Neural progenitor cell (in vitro differentiated cells): ENCODE measurements around the gene CROCC2. TPM values are rescaled to one million over a fixed set of nuclear protein-coding genes. Genes with fewer than 3 reads are reported as not detected.

Experiments
- DNase-seq: peaks from one replicate; pipeline ENCODE4 v3.0.0-alpha.2; 2016; ENCODE audit warnings: low spot score
- H2AFZ ChIP-seq: fragments of 200-600 bp; sonication (generic); replicated peaks from 2 replicates; pipeline ENCODE4 v1.6.1; 2016; ENCODE audit warnings: antibody characterized with exemption
- H3F3A ChIP-seq: fragments of 200-600 bp; sonication (generic); 2 replicates; pipeline ENCODE4 v1.6.1; 2016; ENCODE audit warnings: antibody characterized with exemption, low read depth
- H3K27ac ChIP-seq: fragments of 200-600 bp; sonication (generic); 2 replicates; pipeline ENCODE4 v1.5.1; 2016; ENCODE audit warnings: mild to moderate bottlenecking
- H3K27me3 ChIP-seq: fragments of 200-600 bp; sonication (generic); 2 replicates; pipeline ENCODE4 v1.6.1; 2016; ENCODE audit warnings: mild to moderate bottlenecking, moderate library complexity
- H3K36me3 ChIP-seq: fragments of 200-600 bp; sonication (generic); 2 replicates; pipeline ENCODE4 v1.5.1; 2016
- H3K4me1 ChIP-seq: fragments of 200-600 bp; sonication (generic); 2 replicates; pipeline ENCODE4 v1.6.1; 2016; ENCODE audit warnings: mixed run types
- H3K4me2 ChIP-seq: fragments of 200-600 bp; sonication (generic); 2 replicates; pipeline ENCODE4 v1.6.1; 2016
- H3K4me3 ChIP-seq: fragments of 200-600 bp; sonication (generic); 2 replicates; pipeline ENCODE4 v1.5.1; 2016
- H3K79me2 ChIP-seq: fragments of 200-600 bp; sonication (generic); 2 replicates; pipeline ENCODE4 v1.6.1; 2016; ENCODE audit warnings: low read depth
- H3K9ac ChIP-seq: fragments of 200-600 bp; sonication (generic); 2 replicates; pipeline ENCODE4 v1.6.1; 2016
- H3K9me3 ChIP-seq: fragments of 200-600 bp; sonication (generic); 2 replicates; pipeline ENCODE4 v1.5.1; 2016; ENCODE audit warnings: low read depth
- H4K20me1 ChIP-seq: fragments of 200-600 bp; sonication (generic); 2 replicates; pipeline ENCODE4 v1.6.1; 2016; ENCODE audit warnings: low read depth
- H3K27ac Mint-ChIP-seq: 3 replicates; pipeline ENCODE4 v1.8.0; 2021; ENCODE audit warnings: mixed read lengths
- H3K27me3 Mint-ChIP-seq: 2 replicates; pipeline ENCODE4 v1.8.0; 2022; ENCODE audit warnings: low read depth, mild to moderate bottlenecking, inconsistent platforms, moderate library complexity, mixed read lengths; ENCODE audit not compliant: insufficient read depth
- H3K36me3 Mint-ChIP-seq: 3 replicates; pipeline ENCODE4 v1.8.0; 2021; ENCODE audit warnings: mixed read lengths
- H3K4me1 Mint-ChIP-seq: 3 replicates; pipeline ENCODE4 v1.8.0; 2021; ENCODE audit warnings: mixed read lengths
- H3K4me3 Mint-ChIP-seq: 3 replicates; pipeline ENCODE4 v1.8.0; 2021; ENCODE audit warnings: mild to moderate bottlenecking, moderate library complexity, mixed read lengths
- H3K9me3 Mint-ChIP-seq: 3 replicates; pipeline ENCODE4 v1.8.0; 2020; ENCODE audit warnings: mixed read lengths
- CTCF ChIP-seq: fragments of 200-600 bp; sonication (generic); IDR thresholded peaks from 2 replicates; pipeline ENCODE4 v1.5.1; 2017; ENCODE audit warnings: antibody characterized with exemption, mild to moderate bottlenecking
- EZH2 ChIP-seq: fragments of 200-600 bp; sonication (generic); IDR thresholded peaks from 2 replicates; pipeline ENCODE4 v1.6.1; 2017; ENCODE audit warnings: antibody characterized with exemption, mild to moderate bottlenecking, moderate library complexity
- EZH2phosphoT487 ChIP-seq: fragments of 200-600 bp; sonication (generic); IDR thresholded peaks from 2 replicates; pipeline ENCODE4 v1.6.1; 2017; ENCODE audit warnings: antibody characterized with exemption
- total RNA-seq: library from RNA; depleted of rRNA; stranded (reverse); fragments of >200 nt; gene quantifications from 2 replicates; pipeline ENCODE4 v1.2.3, GENCODE V29; 2015; ENCODE audit warnings: low replicate concordance

The CROCC2 gene
- total RNA-seq, 1 donor from 2014 or later: not detected

- no peaks in the 10 kb centered on the region for H3K9me3 ChIP-seq
- Mint-ChIP-seq H3K4me3 (no peak overlapping the region), H3K4me1 (peaks cover 9% of the 10 kb centered on the region), H3K36me3 (no peaks in the 10 kb centered on the region), H3K27me3 (peaks cover 11% of the 10 kb centered on the region), H3K9me3 (no peaks in the 10 kb centered on the region), H3K27ac (no peak overlapping the region)
- H3K79me2 ChIP-seq: no peaks in the 10 kb centered on the region
- no peaks in the 10 kb centered on the region for H4K20me1 ChIP-seq
- no peaks in the 10 kb centered on the region for H3K27me3 ChIP-seq
- no peak overlapping the region for H2AFZ ChIP-seq
- H3K4me3 ChIP-seq: no peak overlapping the region
- H3F3A ChIP-seq: no peaks in the 10 kb centered on the region
- H3K4me1 ChIP-seq: no peaks in the 10 kb centered on the region
- no peak for TF ChIP-seq EZH2
- TF ChIP-seq CTCF: no peak
- TF ChIP-seq EZH2phosphoT487: no peak
- H3K9ac ChIP-seq: no peak overlapping the region
- H3K27ac ChIP-seq: no peak overlapping the region
- DNase-seq: no peak
- H3K36me3 ChIP-seq: no peaks in the 10 kb centered on the region
- no peak overlapping the region for H3K4me2 ChIP-seq
Measured at GRCh38 chr2:240948905-240949790, 43.0 kb downstream of the CROCC2 start.

GRCh38 chr2:240949791-240950705, 43.9 kb downstream of the CROCC2 start:
- H3K27ac ChIP-seq: no peak overlapping the region
- no peaks in the 10 kb centered on the region for H3K27me3 ChIP-seq
- no peaks in the 10 kb centered on the region for H4K20me1 ChIP-seq
- H3K36me3 ChIP-seq: no peaks in the 10 kb centered on the region
- Mint-ChIP-seq H3K27me3 (peaks cover 16% of the 10 kb centered on the region), H3K4me1 (peaks cover 18% of the 10 kb centered on the region), H3K27ac (no peak overlapping the region), H3K4me3 (no peak overlapping the region), H3K9me3 (no peaks in the 10 kb centered on the region), H3K36me3 (no peaks in the 10 kb centered on the region)
- TF ChIP-seq EZH2 (no peak), CTCF (no peak), EZH2phosphoT487 (no peak)
- no peaks in the 10 kb centered on the region for H3K9me3 ChIP-seq
- H2AFZ ChIP-seq: no peak overlapping the region
- no peak for DNase-seq
- no peak overlapping the region for H3K4me3 ChIP-seq
- H3K79me2 ChIP-seq: no peaks in the 10 kb centered on the region
- no peak overlapping the region for H3K9ac ChIP-seq
- no peaks in the 10 kb centered on the region for H3F3A ChIP-seq
- H3K4me2 ChIP-seq: no peak overlapping the region
- H3K4me1 ChIP-seq: peaks cover 6% of the 10 kb centered on the region

GRCh38 chr2:240951045-240951594, 45.0 kb downstream of the CROCC2 start:
- TF ChIP-seq EZH2phosphoT487 (no peak), EZH2 (no peak)
- Mint-ChIP-seq H3K4me1 (peaks cover 24% of the 10 kb centered on the region), H3K27me3 (peaks cover 17% of the 10 kb centered on the region), H3K9me3 (no peaks in the 10 kb centered on the region), H3K4me3 (no peak overlapping the region), H3K36me3 (no peaks in the 10 kb centered on the region), H3K27ac (no peak overlapping the region)
- Histone ChIP-seq H3K79me2 (no peaks in the 10 kb centered on the region), H2AFZ (no peak overlapping the region), H4K20me1 (no peaks in the 10 kb centered on the region), H3K36me3 (no peaks in the 10 kb centered on the region), H3K4me3 (no peak overlapping the region), H3K9me3 (no peaks in the 10 kb centered on the region), H3K4me1 (peaks cover 6% of the 10 kb centered on the region), H3K27ac (no peak overlapping the region), H3F3A (no peaks in the 10 kb centered on the region), H3K4me2 (no peak overlapping the region), H3K27me3 (no peaks in the 10 kb centered on the region), H3K9ac (no peak overlapping the region)
- no peak for DNase-seq
